Activated naive CD4-positive, alpha-beta T cell treated with anti-CD3 and anti-CD28 coated beads, Interleukin-2, amount 50 U/mL, for 16 hours (primary cell): ENCODE data around the gene RPRML.
A peak's percentile ranks its signal among the peaks of the same experiment; 100 is the strongest.

Source experiments
- DNase-seq: peaks from one replicate; pipeline ENCODE4 v3.0.0-alpha.2; 2020

The RPRML gene

GRCh38 chr17:46943218-46943500, 35.9 kb downstream of the RPRML start:
- DNase-seq = no peak

DNA sequence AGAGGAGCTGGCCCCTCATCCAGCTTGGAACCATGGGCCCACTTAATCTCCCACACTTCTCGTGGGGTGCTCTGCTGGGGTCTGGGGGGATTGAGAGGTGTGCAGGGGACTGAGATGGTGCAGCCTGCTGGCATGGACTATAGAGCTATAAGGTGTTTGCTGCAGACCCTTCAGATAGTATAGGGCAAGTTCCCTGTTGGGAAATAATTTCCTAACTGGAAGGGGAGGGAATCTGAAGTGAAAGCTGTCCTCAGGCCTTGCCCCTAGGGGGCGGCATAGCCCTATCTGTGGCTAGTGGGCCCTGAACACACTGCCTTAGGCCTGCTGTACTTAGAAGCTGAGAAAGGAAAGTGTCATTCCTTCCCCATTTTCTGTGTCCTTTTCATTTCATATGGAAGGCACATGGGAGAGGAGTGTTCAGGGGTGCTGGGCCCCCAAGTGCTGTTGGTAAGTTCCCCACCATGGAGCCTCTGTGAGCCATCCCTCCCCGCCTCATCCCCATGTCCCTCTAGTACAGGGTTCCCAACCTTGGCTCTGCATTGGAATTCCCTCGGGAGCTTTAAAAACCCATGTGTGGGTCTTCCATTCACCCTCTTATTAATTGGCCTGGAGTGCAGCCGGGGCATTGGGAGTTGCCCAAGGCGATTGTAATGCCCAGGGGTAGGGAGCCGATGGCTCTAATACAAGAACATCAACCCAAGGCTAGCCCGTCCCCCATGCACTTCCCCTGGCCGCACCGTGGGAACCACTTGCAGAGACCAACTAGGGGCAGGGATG, 36.4 kb downstream of the RPRML start:
- peak; percentile 53 for DNase-seq

DNA sequence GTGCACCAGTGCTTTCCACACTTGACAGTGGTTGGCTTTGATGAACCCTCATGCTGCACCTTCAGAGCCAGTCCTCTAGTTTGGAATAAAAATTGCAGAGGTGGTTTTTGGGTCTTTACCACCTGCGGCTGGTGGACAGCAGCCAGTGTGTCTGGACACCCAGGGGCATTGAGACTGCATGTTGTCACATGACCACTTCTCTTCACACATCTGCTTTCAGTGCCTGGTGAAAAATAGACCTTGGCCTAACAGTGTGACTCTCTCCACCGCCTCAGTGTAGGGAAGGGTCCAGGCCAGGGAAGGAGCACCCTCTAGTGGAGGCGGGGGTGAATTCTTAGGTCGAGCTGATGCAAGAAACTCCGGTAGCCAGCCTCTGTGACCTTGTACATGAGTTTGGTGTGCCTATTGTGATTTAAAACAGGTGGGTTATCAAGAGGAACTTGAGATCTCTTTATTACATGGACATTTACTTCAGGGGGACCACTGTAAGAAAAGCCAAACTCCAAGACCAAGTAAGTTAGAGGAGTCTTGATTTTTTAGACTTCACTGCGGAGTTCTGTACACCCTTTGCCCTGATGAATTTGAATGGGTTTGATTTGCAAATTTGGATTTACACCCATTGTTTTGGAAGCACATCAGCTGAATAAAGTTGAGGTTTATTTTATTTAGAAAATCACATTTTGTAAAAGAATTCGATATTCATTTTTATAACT, 38.2 kb downstream of the RPRML start:
- peak; percentile 73 for DNase-seq

DNA sequence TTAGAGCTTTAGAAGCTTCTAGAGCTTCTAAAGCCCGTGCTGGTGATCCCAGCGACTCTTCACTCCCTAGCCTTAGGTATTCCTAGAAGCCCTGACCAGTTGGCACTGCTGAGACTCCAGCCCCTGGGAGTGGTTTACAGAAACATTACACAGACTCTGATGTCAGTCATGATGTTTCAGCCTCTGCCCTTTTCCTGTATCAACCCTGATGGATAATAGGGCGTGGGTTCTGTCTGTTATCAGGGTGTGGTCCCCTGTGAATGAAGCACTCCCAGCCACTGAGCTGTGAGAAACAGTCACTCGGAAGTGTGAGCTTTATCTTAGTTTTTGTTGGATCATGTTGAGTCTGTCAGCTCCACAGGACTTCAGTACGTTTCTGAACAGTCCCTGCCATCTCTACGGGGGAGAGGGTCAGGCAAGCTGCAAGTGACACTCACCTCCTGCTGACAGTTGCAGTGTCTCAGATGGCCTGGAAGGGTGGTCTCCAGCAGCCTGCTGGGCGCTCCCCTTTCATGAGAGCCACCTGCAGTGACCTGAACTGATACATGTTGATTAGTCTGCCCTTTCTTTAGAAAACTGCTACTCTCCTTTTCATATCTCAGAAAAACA, 43.3 kb downstream of the RPRML start:
- DNase-seq = no peak

GRCh38 chr17:46931596-46931995, 47.5 kb downstream of the RPRML start:
- DNase-seq = no peak

DNA sequence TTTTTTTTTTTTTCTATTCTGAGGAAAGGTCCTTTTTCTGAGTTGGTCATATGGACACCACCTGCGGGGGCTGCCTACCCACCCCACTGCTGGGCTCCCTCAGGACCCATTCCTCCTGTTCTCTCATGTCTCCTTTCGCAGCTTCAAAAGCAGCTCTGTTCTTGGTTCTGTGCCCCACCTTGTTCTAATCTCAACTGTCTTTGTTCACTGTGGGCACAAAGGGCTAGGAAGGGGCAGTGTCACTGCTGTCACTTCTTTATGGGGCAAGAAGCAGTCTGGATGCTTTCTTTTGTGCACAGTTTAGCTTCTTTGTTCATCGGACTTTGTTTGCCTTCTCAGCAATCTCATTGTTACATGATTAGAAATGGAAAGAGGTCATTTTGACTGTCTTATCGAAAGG, 49.0 kb downstream of the RPRML start:
- no peak for DNase-seq

DNA sequence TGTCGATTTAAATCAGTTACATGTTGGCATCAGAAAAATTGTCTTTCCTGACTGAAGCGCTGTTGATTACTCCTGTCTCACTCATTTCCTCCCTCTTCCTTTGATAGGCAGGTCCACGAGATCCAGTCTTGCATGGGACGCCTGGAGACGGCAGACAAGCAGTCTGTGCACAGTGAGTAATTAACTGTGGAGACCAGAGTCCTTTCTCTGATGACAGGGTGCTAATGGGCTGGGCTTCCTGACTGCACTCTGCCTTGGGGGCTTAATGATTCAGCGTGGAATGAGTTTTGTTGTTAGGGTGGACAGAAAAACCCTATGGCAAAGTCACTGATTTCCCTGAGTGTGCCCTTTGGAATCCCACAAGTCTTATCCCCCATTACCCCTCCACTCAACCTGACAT, 49.6 kb downstream of the RPRML start:
- no peak for DNase-seq

DNA sequence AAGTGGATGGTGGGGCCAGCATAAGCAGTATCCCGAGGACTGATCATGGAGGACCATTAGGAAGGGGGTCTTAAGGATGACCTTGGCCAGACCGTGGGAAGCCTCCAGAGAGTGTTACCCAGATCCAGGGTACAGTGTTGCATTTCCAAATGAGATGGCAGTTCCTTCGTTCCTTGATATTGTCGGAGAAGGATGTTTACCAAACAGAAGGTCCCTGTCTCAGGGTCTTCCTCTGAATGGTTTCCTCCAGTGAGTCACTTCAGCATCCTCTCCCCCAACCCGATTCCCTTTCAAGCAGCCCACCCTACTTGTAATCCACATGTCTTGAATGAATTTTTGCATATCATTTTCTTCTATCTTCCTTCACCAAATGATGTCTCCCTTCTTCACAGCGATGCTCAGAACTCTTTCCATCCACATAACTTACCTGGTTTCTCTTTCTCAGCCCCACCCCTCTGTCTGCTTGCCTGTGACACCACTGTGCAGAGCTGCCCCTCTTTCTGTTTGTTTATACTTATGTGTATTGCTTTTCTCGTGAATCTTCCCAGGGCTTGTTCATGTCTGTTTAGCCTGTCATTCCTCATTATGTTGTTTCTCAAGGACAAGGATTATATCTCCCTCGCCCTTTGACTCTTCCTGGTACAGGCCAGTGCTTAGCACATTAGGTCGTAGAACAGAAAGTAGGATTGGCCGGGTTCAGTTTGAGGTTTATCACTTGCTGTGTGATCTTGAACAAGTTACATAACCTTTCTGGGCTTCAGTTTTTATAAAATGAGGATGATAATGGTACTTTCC, 50.4 kb downstream of the RPRML start:
- DNase-seq = no peak
